Astrocyte (in vitro differentiated cells and primary cell): Measurements from ENCODE around the gene SNX24. TPM values are rescaled to one million over a fixed set of nuclear protein-coding genes. Genes with fewer than 3 reads are reported as not detected.
"Not testable (repeated sequence)": the region's sequence is repeated elsewhere in the genome, so short reads cannot be mapped to it uniquely, and the experiment has no call there.

Source experiments
- DNase-seq: peaks from one replicate; pipeline ENCODE4 v3.0.0-alpha.2; 2010; ENCODE audit warnings: low read depth
- FAIRE-seq: peaks from 2 replicates; lab custom pipeline; 2011; peaks lifted over from hg19 to GRCh38; lab: Jason Lieb, UNC
- H2AFZ ChIP-seq: 2 replicates; pipeline ENCODE4 v1.6.0; 2012; ENCODE audit warnings: low read depth, low read length, inconsistent platforms
- H3K27ac ChIP-seq: 2 replicates; pipeline ENCODE4 v1.5.1; 2011; ENCODE audit warnings: low read depth, low read length, inconsistent platforms
- H3K27me3 ChIP-seq: 2 replicates; pipeline ENCODE4 v1.6.0; 2011; ENCODE audit warnings: low read length, inconsistent platforms; ENCODE audit not compliant: insufficient read depth
- H3K36me3 ChIP-seq: 2 replicates; pipeline ENCODE4 v1.5.1; 2011; ENCODE audit warnings: low read length, inconsistent platforms; ENCODE audit not compliant: insufficient read depth
- H3K4me1 ChIP-seq: 2 replicates; pipeline ENCODE4 v1.5.1; 2011; ENCODE audit warnings: low read length, inconsistent platforms; ENCODE audit not compliant: insufficient read depth
- H3K4me2 ChIP-seq: 2 replicates; pipeline ENCODE4 v1.6.0; 2012; ENCODE audit warnings: low read length, inconsistent platforms
- H3K4me3 ChIP-seq: 2 replicates; pipeline ENCODE4 v1.5.1; 2011; ENCODE audit warnings: low read depth, mild to moderate bottlenecking, low read length, inconsistent platforms; ENCODE audit not compliant: insufficient read depth
- H3K79me2 ChIP-seq: 2 replicates; pipeline ENCODE4 v1.6.0; 2012; ENCODE audit warnings: mild to moderate bottlenecking, low read length, inconsistent platforms; ENCODE audit not compliant: insufficient read depth
- H3K9ac ChIP-seq: 2 replicates; pipeline ENCODE4 v1.6.0; 2012; ENCODE audit warnings: mild to moderate bottlenecking, low read length, inconsistent platforms
- H3K9me3 ChIP-seq: 2 replicates; pipeline ENCODE4 v1.5.1; 2012; ENCODE audit warnings: low read depth, mild to moderate bottlenecking, low read length, inconsistent platforms; ENCODE audit not compliant: insufficient read depth
- H4K20me1 ChIP-seq: 2 replicates; pipeline ENCODE4 v1.6.0; 2012; ENCODE audit warnings: low read length, inconsistent platforms; ENCODE audit not compliant: insufficient read depth
- H3K27ac Mint-ChIP-seq: one replicate; pipeline ENCODE4 v1.8.0; 2021; ENCODE audit warnings: mild to moderate bottlenecking, mixed read lengths; ENCODE audit not compliant: unreplicated experiment
- H3K27me3 Mint-ChIP-seq: one replicate; pipeline ENCODE4 v1.8.0; 2021; ENCODE audit warnings: low read depth, mixed read lengths; ENCODE audit not compliant: unreplicated experiment
- H3K36me3 Mint-ChIP-seq: one replicate; pipeline ENCODE4 v1.8.0; 2021; ENCODE audit warnings: low read depth, mixed read lengths; ENCODE audit not compliant: unreplicated experiment
- H3K4me1 Mint-ChIP-seq: one replicate; pipeline ENCODE4 v1.8.0; 2021; ENCODE audit warnings: low read depth, mixed read lengths; ENCODE audit not compliant: unreplicated experiment
- H3K4me3 Mint-ChIP-seq: one replicate; pipeline ENCODE4 v1.8.0; 2021; ENCODE audit warnings: mild to moderate bottlenecking, moderate library complexity, mixed read lengths; ENCODE audit not compliant: unreplicated experiment
- H3K9me3 Mint-ChIP-seq: one replicate; pipeline ENCODE4 v1.8.0; 2021; ENCODE audit warnings: mild to moderate bottlenecking, mixed read lengths; ENCODE audit not compliant: unreplicated experiment
- EZH2 ChIP-seq: IDR thresholded peaks from 2 replicates; pipeline ENCODE4 v1.6.1; 2012; ENCODE audit warnings: mild to moderate bottlenecking, low read length, inconsistent platforms; ENCODE audit not compliant: insufficient read depth
- total RNA-seq: library from RNA; stranded (reverse); gene quantifications from 2 replicates; pipeline ENCODE4 v1.2.1, GENCODE V29; 2021
- TF ChIP-seq, protein P1 (sequence below): IDR thresholded peaks from 2 replicates; pipeline ENCODE4 v1.5.1; 2011; ENCODE audit warnings: low read depth, mild to moderate bottlenecking, inconsistent platforms, low read length, moderate library complexity; ENCODE audit not compliant: insufficient read depth

Gene SNX24
- total RNA-seq, 1 donor from 2014 or later: 44.6 TPM

DNA sequence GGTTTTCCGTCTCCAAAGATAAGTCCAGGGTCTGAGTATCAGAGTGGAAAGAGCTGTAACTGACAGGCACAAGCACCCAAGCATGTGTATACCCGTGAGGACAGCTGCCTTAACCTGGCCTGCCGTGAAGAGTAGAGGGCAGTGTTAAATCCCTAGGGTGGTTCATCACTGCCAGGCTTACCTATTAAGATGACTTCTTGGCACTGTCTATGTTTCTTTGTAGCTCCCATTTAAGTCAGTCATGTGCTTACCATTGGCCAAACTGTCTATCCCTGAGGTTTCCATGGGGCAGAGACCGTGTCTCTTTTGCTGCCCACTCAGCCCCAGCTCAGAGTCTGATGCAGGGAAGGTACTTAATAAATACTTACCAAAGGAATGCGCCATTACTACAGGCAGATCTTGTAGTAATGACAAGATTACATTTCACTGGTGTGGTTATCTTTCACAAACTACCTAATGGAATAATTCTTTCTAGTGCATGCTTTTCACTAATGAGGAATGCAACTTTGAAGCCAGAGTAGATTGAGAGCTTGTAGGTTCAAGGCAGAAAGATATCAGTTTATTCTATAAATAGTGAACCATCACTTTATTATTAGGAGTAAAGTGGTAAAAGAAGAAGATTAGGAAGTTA lies 64.2 kb downstream of the SNX24 start:
- no peak overlapping the region for H3K4me3 ChIP-seq
- TF ChIP-seq EZH2: no peak
- TF ChIP-seq, protein P1, sequence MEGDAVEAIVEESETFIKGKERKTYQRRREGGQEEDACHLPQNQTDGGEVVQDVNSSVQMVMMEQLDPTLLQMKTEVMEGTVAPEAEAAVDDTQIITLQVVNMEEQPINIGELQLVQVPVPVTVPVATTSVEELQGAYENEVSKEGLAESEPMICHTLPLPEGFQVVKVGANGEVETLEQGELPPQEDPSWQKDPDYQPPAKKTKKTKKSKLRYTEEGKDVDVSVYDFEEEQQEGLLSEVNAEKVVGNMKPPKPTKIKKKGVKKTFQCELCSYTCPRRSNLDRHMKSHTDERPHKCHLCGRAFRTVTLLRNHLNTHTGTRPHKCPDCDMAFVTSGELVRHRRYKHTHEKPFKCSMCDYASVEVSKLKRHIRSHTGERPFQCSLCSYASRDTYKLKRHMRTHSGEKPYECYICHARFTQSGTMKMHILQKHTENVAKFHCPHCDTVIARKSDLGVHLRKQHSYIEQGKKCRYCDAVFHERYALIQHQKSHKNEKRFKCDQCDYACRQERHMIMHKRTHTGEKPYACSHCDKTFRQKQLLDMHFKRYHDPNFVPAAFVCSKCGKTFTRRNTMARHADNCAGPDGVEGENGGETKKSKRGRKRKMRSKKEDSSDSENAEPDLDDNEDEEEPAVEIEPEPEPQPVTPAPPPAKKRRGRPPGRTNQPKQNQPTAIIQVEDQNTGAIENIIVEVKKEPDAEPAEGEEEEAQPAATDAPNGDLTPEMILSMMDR: no peak
- H2AFZ ChIP-seq: no peak overlapping the region
- no peak overlapping the region for H3K27ac Mint-ChIP-seq
- no peaks in the 10 kb centered on the region for H3K9me3 Mint-ChIP-seq
- peaks cover 2% of the 10 kb centered on the region for H3K79me2 ChIP-seq
- peaks cover 31% of the 10 kb centered on the region for H3K4me1 Mint-ChIP-seq
- H3K4me2 ChIP-seq: no peak overlapping the region
- no peaks in the 10 kb centered on the region for H3K27me3 ChIP-seq
- H3K9me3 ChIP-seq: no peaks in the 10 kb centered on the region
- no peaks in the 10 kb centered on the region for H3K36me3 ChIP-seq
- H3K9ac ChIP-seq: no peak overlapping the region
- peaks cover 8% of the 10 kb centered on the region for H4K20me1 ChIP-seq
- DNase-seq (peak; percentile 50), FAIRE-seq (no peak)
- H3K4me1 ChIP-seq: peaks cover 18% of the 10 kb centered on the region
- H3K36me3 Mint-ChIP-seq: peaks cover 3% of the 10 kb centered on the region
- H3K4me3 Mint-ChIP-seq: no peak overlapping the region
- H3K27me3 Mint-ChIP-seq: no peaks in the 10 kb centered on the region
- H3K27ac ChIP-seq: no peak overlapping the region

GRCh38 chr5:122913436-122913835 lies 68.0 kb downstream of the SNX24 start:
- H3K4me2 ChIP-seq, H3K4me3 Mint-ChIP-seq, H3K27ac ChIP-seq, H3K27ac Mint-ChIP-seq, FAIRE-seq, H3K27me3 Mint-ChIP-seq, H3K36me3 ChIP-seq, H3K36me3 Mint-ChIP-seq, H3K4me3 ChIP-seq, H3K9me3 ChIP-seq, H4K20me1 ChIP-seq, H3K4me1 ChIP-seq, H2AFZ ChIP-seq, H3K9ac ChIP-seq, DNase-seq, H3K27me3 ChIP-seq, H3K9me3 Mint-ChIP-seq: not testable (repeated sequence)
- H3K79me2 ChIP-seq: peaks cover 19% of the 10 kb centered on the region
- peaks cover 22% of the 10 kb centered on the region for H3K4me1 Mint-ChIP-seq

- no peak overlapping the region for H2AFZ ChIP-seq
- H3K9me3 ChIP-seq: no peaks in the 10 kb centered on the region
- DNase-seq: no peak
- Mint-ChIP-seq H3K4me3 (no peak overlapping the region), H3K27ac (no peak overlapping the region), H3K9me3 (peaks cover 2% of the 10 kb centered on the region), H3K27me3 (no peaks in the 10 kb centered on the region), H3K36me3 (peaks cover 6% of the 10 kb centered on the region), H3K4me1 (peaks cover 7% of the 10 kb centered on the region)
- peaks cover 7% of the 10 kb centered on the region for H4K20me1 ChIP-seq
- no peaks in the 10 kb centered on the region for H3K36me3 ChIP-seq
- no peaks in the 10 kb centered on the region for H3K4me1 ChIP-seq
- no peak overlapping the region for H3K4me2 ChIP-seq
- peaks cover 17% of the 10 kb centered on the region for H3K79me2 ChIP-seq
- H3K4me3 ChIP-seq: no peak overlapping the region
- no peak for FAIRE-seq
- TF ChIP-seq, protein P1: no peak
- no peak for TF ChIP-seq EZH2
- H3K27ac ChIP-seq: no peak overlapping the region
- H3K27me3 ChIP-seq: no peaks in the 10 kb centered on the region
- no peak overlapping the region for H3K9ac ChIP-seq
Measured at GRCh38 chr5:122915717-122916461, 70.5 kb downstream of the SNX24 start.
